ENCODE data around the gene VTN.

The VTN gene, protein sequence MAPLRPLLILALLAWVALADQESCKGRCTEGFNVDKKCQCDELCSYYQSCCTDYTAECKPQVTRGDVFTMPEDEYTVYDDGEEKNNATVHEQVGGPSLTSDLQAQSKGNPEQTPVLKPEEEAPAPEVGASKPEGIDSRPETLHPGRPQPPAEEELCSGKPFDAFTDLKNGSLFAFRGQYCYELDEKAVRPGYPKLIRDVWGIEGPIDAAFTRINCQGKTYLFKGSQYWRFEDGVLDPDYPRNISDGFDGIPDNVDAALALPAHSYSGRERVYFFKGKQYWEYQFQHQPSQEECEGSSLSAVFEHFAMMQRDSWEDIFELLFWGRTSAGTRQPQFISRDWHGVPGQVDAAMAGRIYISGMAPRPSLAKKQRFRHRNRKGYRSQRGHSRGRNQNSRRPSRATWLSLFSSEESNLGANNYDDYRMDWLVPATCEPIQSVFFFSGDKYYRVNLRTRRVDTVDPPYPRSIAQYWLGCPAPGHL

DNA sequence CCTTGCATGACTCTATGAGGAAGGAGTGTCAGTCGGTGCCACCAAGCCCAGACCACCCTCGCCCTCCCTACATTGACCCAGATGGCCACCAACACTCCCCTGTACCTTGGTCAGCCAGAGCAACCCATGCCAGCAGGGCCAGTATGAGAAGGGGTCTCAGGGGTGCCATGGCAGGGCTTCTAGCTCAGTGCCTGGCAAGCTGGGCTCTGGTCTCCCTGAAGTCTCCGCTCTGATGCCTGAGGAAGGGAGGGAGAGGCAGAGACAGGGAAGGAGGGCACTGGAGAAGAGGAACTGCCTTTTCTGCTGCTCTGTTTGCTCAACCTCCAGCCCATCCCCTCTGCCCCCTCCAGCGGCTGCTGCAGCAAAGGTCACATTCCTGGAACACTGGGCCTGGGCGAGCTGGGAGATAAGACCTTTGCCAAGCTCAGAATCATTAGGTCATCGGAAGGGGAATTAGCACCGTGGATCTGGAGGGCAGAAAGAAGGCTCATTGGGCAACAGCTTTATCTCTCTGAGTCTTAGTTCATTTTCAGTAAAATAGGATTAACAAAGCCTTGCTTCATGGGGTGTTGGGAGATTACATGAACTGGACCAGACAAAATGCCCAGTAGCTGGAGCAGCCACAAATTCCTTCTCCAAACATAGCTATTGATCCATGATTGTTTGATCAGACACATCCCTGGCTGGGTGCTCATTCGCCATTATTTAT, at the start of gene VTN:
VTN (minus strand) TSS at position 273 of the 709 bp plus-strand sequence; CDS start at position 169, 104 bp downstream.
- H3K4me3 ChIP-seq (ENCODE audit: low read length) = peak within 1 kb of the TSS; percentile 71
- H3K36me3 ChIP-seq (ENCODE audit: control insufficient read depth, insufficient read depth, low read length, severe bottlenecking) = no peaks in the 10 kb centered on the region
- H3K9me3 ChIP-seq (ENCODE audit: control insufficient read depth, low read length) = no peaks in the 10 kb centered on the region
- H3K9ac ChIP-seq (ENCODE audit: low read length) = no peak within 1 kb of the TSS
- peaks cover 26% of the 10 kb centered on the region for H3K4me1 ChIP-seq (ENCODE audit: control insufficient read depth, insufficient read depth, low read length)
- DNase-seq (ENCODE audit: low read depth) = peak; percentile 41
- H3K27me3 ChIP-seq (replicated peaks; ENCODE audit: control insufficient read depth, insufficient read depth, low read length) = no peaks in the 10 kb centered on the region

DNA sequence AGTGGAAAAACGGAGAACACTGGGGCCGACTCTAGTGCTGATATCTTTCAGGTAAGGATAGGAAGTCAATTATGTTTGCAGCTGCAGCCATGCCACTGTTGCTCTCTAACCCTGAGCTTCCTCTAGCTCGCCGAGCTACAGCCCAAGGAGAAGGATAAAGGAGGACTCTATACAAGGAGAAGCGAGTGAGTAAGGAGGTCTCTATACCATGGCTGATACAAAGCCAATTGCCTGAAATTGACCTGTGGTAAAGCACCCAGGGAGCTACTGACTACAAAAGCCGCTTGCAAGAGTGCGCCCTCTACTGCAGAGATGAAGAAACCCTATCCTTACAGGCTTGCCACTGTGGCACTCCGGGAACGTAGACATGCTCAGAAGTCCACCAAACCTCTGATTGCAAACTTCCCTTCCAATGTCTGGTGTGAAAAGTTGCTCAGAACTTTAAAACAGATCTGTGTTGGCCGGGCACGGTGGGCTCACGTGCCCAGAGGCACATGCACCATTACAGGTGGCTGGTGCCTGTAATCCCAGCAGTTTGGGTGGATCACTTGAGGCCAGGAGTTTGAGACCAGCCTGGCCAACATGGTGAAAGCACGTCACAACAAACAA, 46.7 kb upstream of the VTN start:
- Histone ChIP-seq H3K4me3 (ENCODE audit: low read length) (no peak overlapping the region), H3K27me3 (replicated peaks; ENCODE audit: control insufficient read depth, insufficient read depth, low read length) (peaks cover 14% of the 10 kb centered on the region), H3K9ac (ENCODE audit: low read length) (no peak overlapping the region), H3K9me3 (ENCODE audit: control insufficient read depth, low read length) (peaks cover 3% of the 10 kb centered on the region), H3K36me3 (ENCODE audit: control insufficient read depth, insufficient read depth, low read length, severe bottlenecking) (no peaks in the 10 kb centered on the region), H3K4me1 (ENCODE audit: control insufficient read depth, insufficient read depth, low read length) (no peaks in the 10 kb centered on the region)
- peak; percentile 70 for DNase-seq (ENCODE audit: low read depth)

DNA sequence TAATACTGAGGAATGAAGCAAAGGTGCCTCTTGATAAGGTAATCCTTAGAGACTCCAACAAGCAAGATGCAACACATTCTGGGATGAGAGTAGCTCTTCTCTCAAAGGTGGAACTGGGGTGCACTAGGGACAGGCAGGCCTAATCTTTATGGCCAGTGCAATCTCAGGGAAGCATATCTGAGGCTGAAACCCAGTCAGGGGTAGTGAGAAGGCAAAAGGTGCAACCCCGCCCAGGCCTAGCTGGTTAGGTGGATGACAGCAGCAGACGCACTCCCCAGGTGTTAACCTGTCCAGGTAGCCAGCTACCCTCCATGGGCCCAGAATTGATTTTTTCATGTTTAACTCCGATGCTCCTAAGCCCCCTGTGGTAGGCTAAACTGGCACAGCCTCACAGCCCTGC, 45.8 kb upstream of the VTN start:
- Histone ChIP-seq H3K9ac (ENCODE audit: low read length) (no peak overlapping the region), H3K4me1 (ENCODE audit: control insufficient read depth, insufficient read depth, low read length) (no peaks in the 10 kb centered on the region), H3K9me3 (ENCODE audit: control insufficient read depth, low read length) (peaks cover 3% of the 10 kb centered on the region), H3K36me3 (ENCODE audit: control insufficient read depth, insufficient read depth, low read length, severe bottlenecking) (no peaks in the 10 kb centered on the region), H3K4me3 (ENCODE audit: low read length) (no peak overlapping the region), H3K27me3 (replicated peaks; ENCODE audit: control insufficient read depth, insufficient read depth, low read length) (peaks cover 14% of the 10 kb centered on the region)
- no peak for DNase-seq (ENCODE audit: low read depth)

DNA sequence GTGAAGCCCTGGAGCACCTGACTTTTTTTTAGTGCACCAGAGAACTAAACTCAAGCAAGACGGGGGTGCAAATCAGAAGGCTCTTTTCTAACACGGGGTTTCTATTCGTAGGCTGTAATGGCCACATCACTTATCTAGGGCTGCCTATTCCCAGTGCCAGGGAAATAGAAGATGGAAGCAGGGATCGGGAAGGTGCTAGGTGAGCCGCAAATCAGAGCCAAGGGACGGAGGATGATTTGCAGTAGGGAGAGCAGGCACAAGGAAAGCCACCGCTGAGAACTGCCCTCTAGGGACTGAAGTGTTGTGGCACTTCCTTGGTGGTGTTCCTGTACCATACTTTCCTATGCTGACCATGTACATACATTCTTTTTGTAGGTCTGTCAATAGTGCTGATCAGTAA, 43.7 kb upstream of the VTN start:
- no peak for DNase-seq (ENCODE audit: low read depth)
- Histone ChIP-seq H3K27me3 (replicated peaks; ENCODE audit: control insufficient read depth, insufficient read depth, low read length) (peaks cover 9% of the 10 kb centered on the region), H3K36me3 (ENCODE audit: control insufficient read depth, insufficient read depth, low read length, severe bottlenecking) (no peaks in the 10 kb centered on the region), H3K9me3 (ENCODE audit: control insufficient read depth, low read length) (peaks cover 3% of the 10 kb centered on the region), H3K9ac (ENCODE audit: low read length) (no peak overlapping the region), H3K4me3 (ENCODE audit: low read length) (no peak overlapping the region), H3K4me1 (ENCODE audit: control insufficient read depth, insufficient read depth, low read length) (no peaks in the 10 kb centered on the region)

DNA sequence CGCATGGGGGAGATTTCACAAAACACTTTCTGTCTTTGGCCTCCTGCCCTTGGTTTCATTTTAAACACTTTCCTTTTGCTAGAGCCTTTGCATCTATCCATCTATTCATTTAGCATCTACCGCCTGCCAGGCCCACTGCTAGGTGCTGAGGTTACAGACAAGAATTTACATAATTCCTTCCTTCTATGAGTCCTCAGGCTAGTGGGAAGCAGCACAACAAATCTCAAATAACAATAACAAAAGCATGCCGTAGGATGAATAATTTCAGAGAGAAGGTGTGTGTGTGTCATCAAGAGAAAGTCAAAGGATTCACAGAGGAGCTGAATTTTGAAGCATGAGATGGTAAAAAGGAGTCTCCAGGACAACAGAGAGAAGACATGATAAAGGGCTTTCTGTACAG, 42.0 kb upstream of the VTN start:
- no peak overlapping the region for H3K4me3 ChIP-seq (ENCODE audit: low read length)

DNA sequence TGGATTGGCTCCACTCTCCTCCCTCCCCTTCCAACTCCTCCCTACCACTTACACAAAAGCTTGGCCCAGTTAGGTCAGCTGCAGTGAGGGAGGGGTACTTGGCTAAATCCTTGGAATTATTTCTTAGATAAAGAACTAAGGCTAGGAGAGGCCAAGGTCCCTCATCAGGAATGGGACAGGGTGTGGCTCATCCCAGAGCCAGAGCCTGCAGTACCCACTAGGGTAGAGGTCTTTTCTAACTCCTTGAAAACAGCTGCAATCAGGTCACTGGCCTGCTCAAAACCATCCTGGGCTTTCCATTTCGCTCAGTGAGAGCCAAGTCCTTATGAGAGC, 37.8 kb upstream of the VTN start:
- Histone ChIP-seq H3K36me3 (ENCODE audit: control insufficient read depth, insufficient read depth, low read length, severe bottlenecking) (no peaks in the 10 kb centered on the region), H3K27me3 (replicated peaks; ENCODE audit: control insufficient read depth, insufficient read depth, low read length) (no peaks in the 10 kb centered on the region), H3K4me1 (ENCODE audit: control insufficient read depth, insufficient read depth, low read length) (peaks cover 15% of the 10 kb centered on the region), H3K9ac (ENCODE audit: low read length) (no peak overlapping the region), H3K4me3 (ENCODE audit: low read length) (no peak overlapping the region), H3K9me3 (ENCODE audit: control insufficient read depth, low read length) (peaks cover 3% of the 10 kb centered on the region)
- no peak for DNase-seq (ENCODE audit: low read depth)

More for the DNA sequence above, 42.0 kb upstream of the VTN start:
- peaks cover 9% of the 10 kb centered on the region for H3K27me3 ChIP-seq (replicated peaks; ENCODE audit: control insufficient read depth, insufficient read depth, low read length)
- no peaks in the 10 kb centered on the region for H3K36me3 ChIP-seq (ENCODE audit: control insufficient read depth, insufficient read depth, low read length, severe bottlenecking)
- H3K4me1 ChIP-seq (ENCODE audit: control insufficient read depth, insufficient read depth, low read length) = no peaks in the 10 kb centered on the region
- DNase-seq (ENCODE audit: low read depth) = no peak
- H3K9ac ChIP-seq (ENCODE audit: low read length) = no peak overlapping the region
- peaks cover 3% of the 10 kb centered on the region for H3K9me3 ChIP-seq (ENCODE audit: control insufficient read depth, low read length)

DNA sequence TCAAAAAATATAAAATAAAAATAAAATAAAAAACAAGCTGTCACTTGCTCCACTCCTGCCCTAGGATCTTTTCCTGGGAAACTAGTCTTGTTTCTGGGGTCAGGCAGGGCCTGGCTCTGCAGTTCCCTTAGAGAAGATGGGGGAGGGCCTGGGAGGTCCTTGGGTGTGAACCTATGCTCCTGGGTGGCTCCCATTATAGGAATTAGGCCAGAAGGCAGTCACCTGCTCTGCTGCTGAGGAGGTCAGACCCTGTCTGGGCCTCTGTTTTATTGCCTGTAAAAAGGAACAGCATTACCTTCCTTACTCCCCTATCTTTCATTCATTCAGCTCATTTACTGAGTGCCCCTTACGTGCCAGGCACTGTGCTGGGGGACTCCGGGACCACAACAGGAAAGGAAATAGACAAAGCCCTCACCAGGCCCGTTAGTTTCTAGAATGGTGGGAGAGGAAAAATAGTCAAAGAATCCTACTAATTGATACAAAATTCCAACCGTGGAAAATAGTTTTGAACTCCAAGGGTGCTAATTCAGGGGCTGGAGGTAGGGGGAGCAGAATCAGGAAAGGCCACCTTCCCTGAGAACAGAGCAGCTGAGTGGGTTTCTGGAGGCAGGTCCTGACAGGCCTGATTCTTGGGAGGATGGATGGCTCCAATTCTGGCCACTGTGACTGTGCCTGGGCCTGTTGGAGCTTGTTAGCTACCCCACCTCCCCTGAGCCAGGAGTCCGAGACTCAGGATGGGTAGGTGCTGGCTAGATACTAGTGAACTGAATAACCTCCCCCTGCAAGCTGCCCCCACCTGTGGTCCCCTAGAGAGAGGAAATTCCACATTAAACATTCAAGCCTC, 37.2 kb upstream of the VTN start:
- H3K4me1 ChIP-seq (ENCODE audit: control insufficient read depth, insufficient read depth, low read length) = peaks cover 15% of the 10 kb centered on the region
- no peak overlapping the region for H3K4me3 ChIP-seq (ENCODE audit: low read length)
- no peaks in the 10 kb centered on the region for H3K27me3 ChIP-seq (replicated peaks; ENCODE audit: control insufficient read depth, insufficient read depth, low read length)
- no peak for DNase-seq (ENCODE audit: low read depth)
- peaks cover 2% of the 10 kb centered on the region for H3K9me3 ChIP-seq (ENCODE audit: control insufficient read depth, low read length)
- peaks cover 3% of the 10 kb centered on the region for H3K36me3 ChIP-seq (ENCODE audit: control insufficient read depth, insufficient read depth, low read length, severe bottlenecking)
- H3K9ac ChIP-seq (ENCODE audit: low read length) = no peak overlapping the region

DNA sequence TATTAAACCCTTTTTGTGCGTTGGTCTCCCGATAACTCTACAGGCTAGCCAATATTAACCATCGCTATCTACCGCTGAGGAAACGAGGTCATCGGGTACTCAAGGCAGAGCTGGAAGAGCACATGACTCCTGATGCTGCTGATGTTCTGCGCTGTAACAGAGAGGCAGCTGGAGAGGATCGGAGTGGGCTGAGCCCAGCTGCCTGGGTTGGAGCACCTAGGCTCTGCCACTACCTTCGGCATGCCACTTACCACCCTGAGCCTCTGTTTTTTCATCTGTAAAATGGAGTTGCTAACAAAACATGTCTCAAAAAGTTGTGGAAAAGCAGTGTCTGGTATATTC, 36.3 kb upstream of the VTN start:
- no peaks in the 10 kb centered on the region for H3K27me3 ChIP-seq (replicated peaks; ENCODE audit: control insufficient read depth, insufficient read depth, low read length)
- peak overlapping the region; percentile 77 for H3K4me3 ChIP-seq (ENCODE audit: low read length)
- peaks cover 12% of the 10 kb centered on the region for H3K36me3 ChIP-seq (ENCODE audit: control insufficient read depth, insufficient read depth, low read length, severe bottlenecking)
- no peaks in the 10 kb centered on the region for H3K9me3 ChIP-seq (ENCODE audit: control insufficient read depth, low read length)
- peak overlapping the region; percentile 66 for H3K9ac ChIP-seq (ENCODE audit: low read length)
- peaks cover 15% of the 10 kb centered on the region for H3K4me1 ChIP-seq (ENCODE audit: control insufficient read depth, insufficient read depth, low read length)
- peak; percentile 17 for DNase-seq (ENCODE audit: low read depth)

DNA sequence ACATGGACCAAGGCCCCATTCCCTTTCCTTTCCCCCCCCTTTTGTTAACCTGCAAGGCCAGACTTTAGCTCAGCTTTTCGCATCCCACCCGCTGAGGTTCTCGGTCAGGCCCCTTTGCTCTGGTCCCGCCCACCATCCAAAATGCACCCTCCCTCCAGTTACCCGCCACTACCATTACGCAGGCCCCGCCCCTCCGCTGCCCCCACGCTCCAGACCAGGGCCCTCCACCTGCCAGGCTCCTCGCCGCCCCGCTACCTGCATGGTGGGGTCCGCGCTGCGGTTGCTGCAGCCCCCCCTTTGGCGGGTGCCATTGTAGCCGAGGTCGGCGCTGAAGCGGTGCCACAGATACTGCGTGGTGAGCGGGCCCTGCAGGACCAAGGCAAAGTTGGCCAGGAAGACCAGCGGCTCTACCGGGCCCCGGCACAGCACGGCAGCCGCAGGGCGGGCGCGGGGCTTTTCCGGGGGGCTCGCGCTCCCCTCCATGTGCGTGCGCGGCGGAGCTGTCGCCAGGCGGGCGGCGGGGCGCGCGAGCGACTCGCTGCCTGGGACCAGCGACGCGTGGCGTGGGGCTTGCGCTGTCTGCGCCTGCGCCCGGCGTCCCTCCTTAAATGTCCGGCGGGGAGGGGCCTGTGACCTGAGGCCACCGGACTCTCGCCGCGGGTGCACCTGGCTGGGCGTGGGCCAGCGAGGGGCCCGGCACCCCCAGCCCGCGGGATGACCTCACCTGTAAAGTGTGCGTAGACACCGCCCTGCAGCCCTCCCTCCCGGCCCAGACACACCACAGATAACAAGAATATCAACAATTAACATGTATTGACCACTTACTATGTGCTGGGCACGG, 35.7 kb upstream of the VTN start, which contains the start of gene SLC46A1:
SLC46A1 (minus strand) TSS at position 581 of the 841 bp plus-strand sequence; CDS start at position 483, 98 bp downstream.
- H3K4me3 ChIP-seq (ENCODE audit: low read length) = peak within 1 kb of the TSS; percentile 77

More for the DNA sequence above, 35.7 kb upstream of the VTN start, which contains the start of gene SLC46A1:
- peaks cover 15% of the 10 kb centered on the region for H3K4me1 ChIP-seq (ENCODE audit: control insufficient read depth, insufficient read depth, low read length)
- H3K9ac ChIP-seq (ENCODE audit: low read length) = peak within 1 kb of the TSS; percentile 66
- peaks cover 13% of the 10 kb centered on the region for H3K36me3 ChIP-seq (ENCODE audit: control insufficient read depth, insufficient read depth, low read length, severe bottlenecking)
- H3K9me3 ChIP-seq (ENCODE audit: control insufficient read depth, low read length) = no peaks in the 10 kb centered on the region
- H3K27me3 ChIP-seq (replicated peaks; ENCODE audit: control insufficient read depth, insufficient read depth, low read length) = no peaks in the 10 kb centered on the region
- peak; percentile 71 for DNase-seq (ENCODE audit: low read depth)
